ENCODE measurements around the gene ANKRD62.

GRCh38 chr18:12074736-12075135, 18.9 kb upstream of the ANKRD62 start:
- TF ChIP-seq, protein P1, sequence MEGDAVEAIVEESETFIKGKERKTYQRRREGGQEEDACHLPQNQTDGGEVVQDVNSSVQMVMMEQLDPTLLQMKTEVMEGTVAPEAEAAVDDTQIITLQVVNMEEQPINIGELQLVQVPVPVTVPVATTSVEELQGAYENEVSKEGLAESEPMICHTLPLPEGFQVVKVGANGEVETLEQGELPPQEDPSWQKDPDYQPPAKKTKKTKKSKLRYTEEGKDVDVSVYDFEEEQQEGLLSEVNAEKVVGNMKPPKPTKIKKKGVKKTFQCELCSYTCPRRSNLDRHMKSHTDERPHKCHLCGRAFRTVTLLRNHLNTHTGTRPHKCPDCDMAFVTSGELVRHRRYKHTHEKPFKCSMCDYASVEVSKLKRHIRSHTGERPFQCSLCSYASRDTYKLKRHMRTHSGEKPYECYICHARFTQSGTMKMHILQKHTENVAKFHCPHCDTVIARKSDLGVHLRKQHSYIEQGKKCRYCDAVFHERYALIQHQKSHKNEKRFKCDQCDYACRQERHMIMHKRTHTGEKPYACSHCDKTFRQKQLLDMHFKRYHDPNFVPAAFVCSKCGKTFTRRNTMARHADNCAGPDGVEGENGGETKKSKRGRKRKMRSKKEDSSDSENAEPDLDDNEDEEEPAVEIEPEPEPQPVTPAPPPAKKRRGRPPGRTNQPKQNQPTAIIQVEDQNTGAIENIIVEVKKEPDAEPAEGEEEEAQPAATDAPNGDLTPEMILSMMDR (IDR thresholded peaks at IDR 0.05), result peak in 1 of 6 experiments; percentile 22
- TF ChIP-seq POLR2A (IDR thresholded peaks at IDR 0.05), result no peak
